GM13977 (cell line): ENCODE data around the gene TRIM10.

Experiments
- DNase-seq: peaks from one replicate; pipeline ENCODE4 v3.0.0; 2012; ENCODE audit warnings: low spot score
- in situ Hi-C: fragments of 300-500 bp; cut with MboI; formaldehyde crosslinking; loops from one replicate; pipeline ENCODE4 v1.12.0; 2022; ENCODE audit warnings: low sequenced_read_pairs, low pct_unique_long_range_greater_than_20kb, mixed read lengths, inconsistent platforms; ENCODE audit not compliant: unreplicated experiment
- TF ChIP-seq, protein P1 (sequence below): IDR thresholded peaks from 2 replicates; pipeline ENCODE4 v1.5.1; 2012; ENCODE audit warnings: mild to moderate bottlenecking, control low read depth; ENCODE audit not compliant: insufficient read depth; ENCODE audit errors: extremely low read depth, missing control alignments

The TRIM10 gene

DNA sequence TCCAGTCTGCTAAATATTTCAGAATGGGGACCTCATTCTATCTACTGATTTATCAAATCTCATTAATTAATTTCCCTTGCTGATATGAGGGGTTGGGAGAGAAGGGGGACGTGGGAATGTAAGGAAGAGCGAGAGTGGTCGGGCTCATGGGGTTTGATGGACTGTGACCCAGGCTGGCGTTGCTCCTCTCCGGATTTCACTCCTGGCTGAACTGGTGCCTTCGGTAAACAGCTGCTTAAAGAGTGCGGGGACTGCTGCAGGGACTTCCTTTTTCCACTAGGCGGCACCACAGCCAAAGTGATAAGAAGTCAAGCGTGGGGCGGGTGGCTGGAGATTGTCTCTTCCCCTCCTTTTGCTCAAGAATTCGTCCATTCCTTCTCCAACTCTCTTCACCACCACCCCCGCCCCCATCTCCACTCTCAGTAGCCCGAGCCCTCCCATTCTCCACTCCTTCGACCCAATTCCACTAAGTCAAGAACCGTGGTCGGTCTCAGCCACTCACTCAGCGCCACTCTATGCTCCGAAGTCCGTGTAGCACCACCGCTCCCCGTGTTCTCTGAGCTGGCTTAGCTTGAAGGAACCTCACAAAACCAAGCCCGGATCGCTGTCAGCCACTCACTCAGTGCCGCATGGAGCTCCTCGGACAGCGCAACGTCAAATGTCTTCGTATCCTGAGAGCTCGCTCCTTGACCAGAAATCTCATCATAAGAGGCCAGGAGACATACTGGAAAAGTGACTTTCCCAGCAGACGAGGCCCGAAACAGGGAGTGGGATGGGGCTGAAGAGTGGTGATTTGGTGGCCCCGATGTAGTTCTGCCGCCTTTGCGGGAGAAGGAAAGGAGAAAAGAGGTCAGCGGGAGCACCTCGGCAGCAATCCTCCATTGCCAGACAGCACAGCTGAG is 57.8 kb downstream of the TRIM10 start:
- TF ChIP-seq, protein P1, sequence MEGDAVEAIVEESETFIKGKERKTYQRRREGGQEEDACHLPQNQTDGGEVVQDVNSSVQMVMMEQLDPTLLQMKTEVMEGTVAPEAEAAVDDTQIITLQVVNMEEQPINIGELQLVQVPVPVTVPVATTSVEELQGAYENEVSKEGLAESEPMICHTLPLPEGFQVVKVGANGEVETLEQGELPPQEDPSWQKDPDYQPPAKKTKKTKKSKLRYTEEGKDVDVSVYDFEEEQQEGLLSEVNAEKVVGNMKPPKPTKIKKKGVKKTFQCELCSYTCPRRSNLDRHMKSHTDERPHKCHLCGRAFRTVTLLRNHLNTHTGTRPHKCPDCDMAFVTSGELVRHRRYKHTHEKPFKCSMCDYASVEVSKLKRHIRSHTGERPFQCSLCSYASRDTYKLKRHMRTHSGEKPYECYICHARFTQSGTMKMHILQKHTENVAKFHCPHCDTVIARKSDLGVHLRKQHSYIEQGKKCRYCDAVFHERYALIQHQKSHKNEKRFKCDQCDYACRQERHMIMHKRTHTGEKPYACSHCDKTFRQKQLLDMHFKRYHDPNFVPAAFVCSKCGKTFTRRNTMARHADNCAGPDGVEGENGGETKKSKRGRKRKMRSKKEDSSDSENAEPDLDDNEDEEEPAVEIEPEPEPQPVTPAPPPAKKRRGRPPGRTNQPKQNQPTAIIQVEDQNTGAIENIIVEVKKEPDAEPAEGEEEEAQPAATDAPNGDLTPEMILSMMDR, result peak; percentile 95
- DNase-seq, result peak; percentile 91
- in situ Hi-C loops, result no loop called here

DNA sequence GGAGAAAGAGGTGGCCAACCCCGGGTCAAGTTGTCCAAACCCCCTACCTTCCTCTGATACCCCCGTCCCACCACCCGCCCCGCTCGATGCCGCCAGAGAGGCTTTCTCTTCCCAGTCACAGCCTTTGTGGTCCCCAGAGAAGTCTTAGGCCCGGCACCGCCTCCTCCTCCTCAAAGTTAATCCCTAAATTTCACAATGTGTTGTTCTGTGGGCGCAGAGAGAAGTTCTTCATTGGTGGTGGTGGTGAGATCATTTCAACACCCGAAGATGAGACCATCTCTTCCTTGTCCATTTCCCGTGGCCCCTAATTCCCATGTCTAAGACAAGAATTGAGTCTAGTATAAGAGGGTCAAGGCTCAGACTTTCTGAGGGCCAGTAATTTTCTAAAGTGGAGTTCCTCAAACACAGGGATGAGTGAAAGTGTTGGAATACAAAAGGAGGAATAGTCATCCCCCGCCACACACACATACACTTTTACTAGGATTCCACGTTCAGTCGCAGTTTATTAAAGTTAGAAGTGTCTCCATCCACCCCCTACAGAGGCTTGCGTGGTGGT is 58.5 kb downstream of the TRIM10 start:
- in situ Hi-C loops, result no loop called here
- DNase-seq, result no peak
- TF ChIP-seq, protein P1, result no peak
